GM18861 (cell line): ENCODE data around the gene PQBP1.
A peak's percentile ranks its signal among the peaks of the same experiment; 100 is the strongest.

Source experiments
- ATAC-seq: cut with Tn5 transposase; IDR thresholded peaks from one replicate; pipeline ENCODE4 v1.9.1; 2021; ENCODE audit not compliant: unreplicated experiment

The PQBP1 gene

DNA sequence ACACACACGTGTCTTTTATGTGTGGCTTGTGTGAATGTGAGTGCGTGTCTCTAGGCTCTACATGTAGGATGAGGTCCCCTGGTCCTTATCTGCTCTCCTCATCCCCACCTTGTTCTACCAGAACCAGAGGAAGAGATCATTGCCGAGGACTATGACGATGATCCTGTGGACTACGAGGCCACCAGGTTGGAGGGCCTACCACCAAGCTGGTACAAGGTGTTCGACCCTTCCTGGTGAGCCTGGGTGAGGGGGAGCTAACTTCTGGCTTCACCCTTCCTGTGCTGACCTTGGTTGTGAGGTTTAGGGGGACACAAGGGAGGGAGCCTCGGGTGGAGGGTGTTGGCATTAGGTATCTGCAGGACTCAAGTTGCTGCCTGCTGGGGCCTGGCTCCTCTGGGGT is 3.3 kb downstream of the PQBP1 start:
- no peak for ATAC-seq

DNA sequence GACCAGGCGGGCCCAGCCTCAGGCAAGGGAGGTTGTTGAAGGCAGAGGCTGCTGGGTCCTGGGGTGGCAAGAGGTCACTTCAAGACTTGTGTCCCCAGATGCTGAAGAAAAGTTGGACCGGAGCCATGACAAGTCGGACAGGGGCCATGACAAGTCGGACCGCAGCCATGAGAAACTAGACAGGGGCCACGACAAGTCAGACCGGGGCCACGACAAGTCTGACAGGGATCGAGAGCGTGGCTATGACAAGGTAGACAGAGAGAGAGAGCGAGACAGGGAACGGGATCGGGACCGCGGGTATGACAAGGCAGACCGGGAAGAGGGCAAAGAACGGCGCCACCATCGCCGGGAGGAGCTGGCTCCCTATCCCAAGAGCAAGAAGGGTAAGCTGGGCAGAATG is 4.4 kb downstream of the PQBP1 start:
- ATAC-seq: no peak

DNA sequence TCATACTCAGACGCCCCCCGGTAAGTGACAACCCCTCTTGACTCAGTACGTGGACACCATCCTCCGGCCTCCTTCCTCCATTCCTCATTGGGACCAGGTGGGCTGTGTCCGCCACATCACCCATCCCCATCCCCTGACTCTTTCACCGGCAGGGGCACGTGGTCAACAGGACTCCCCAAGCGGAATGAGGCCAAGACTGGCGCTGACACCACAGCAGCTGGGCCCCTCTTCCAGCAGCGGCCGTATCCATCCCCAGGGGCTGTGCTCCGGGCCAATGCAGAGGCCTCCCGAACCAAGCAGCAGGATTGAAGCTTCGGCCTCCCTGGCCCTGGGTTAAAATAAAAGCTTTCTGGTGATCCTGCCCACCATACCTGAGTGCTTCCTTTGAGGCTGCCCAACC is 5.0 kb downstream of the PQBP1 start:
- no peak for ATAC-seq

DNA sequence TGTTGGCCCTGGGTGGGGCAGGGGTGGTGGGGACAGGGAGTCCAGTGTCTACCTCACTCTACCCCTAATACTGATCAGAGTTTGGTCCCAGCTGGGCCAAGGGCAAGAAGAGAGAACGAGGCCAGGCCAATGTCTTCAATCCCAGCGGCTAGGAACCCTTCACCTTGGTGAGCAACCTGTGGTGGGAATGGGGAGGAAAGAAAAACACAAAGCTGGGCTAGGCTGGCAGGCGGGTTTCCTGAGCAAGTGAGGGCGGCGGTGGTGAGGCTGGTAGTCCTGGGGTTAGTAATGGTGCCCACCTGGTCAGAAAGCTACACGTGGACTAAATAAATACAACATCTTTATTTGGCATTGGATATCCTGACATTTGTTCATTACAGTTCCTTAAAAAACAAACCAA is 5.6 kb downstream of the PQBP1 start:
- ATAC-seq: no peak

DNA sequence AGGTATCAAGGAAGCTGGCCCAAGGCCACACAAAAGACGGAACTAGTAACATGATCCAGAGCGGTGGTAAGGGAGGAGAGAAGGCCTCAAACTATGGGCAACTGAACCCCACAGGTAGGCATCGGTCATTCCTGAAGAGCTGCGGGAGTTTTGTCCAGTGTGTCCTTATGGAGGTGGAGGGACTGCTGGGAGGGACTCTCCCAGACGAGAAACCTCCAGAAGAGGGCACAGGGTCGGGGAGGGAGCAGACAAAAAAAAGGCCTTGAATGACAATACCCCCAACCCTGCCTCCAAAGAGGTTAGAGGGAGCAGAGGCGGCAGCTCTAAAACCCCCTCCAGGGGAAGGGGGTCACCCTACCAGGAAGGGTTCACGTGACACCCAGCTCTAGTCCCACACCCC is 6.5 kb downstream of the PQBP1 start:
- ATAC-seq: no peak

DNA sequence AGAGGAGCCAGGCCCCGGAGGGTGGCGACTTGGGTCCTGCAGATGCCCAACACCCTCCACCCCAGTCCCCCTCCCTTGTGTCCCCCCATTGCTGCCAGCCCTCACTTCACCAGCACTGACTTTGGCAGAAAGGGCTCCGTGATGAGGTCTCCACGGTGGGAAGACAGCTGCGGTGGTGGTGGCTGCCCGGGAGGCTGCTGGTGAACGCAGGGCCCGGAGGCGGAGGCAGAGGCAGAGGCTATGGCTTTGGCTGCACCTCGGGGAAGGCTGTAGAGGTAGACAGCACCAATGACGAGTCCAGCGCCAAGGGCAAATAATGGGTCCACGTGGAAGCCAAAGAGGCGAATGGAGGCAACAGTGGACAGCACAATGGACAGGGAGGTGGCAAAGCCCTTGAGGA is 6.9 kb downstream of the PQBP1 start:
- ATAC-seq: no peak

DNA sequence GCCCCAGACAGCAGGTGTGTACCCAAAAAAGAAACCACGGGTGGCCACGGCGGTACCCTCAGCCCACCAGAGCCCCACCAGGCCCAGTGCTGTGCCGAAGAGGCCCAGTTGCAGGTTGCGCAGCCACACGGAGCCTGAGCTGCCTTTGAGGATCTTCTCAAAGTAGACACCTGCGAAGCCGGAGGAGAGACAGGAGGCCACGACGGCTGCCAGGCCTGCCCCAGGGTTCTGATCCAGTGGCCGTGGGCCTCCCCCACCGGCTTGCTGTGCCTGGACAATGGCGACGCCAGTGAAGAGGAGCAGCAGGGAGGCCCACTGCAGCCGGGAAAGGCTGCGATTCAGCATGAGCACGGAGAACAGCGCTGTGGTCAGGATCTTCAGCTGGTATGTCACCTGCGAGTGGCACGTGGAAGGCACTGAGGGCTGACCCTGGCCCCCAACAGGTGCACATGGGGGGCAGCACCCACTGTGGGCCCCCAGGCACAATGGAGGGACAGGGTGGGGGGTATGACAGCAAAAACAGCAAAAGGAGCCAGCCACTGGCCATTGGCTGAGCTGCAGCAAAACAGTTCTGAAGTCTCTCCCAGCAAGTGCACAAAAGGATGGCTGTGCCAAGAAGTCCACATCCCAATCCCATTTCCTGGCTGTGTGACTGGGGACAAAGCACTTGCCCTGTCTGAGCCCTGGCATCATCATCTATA is 7.5 kb downstream of the PQBP1 start:
- no peak for ATAC-seq

DNA sequence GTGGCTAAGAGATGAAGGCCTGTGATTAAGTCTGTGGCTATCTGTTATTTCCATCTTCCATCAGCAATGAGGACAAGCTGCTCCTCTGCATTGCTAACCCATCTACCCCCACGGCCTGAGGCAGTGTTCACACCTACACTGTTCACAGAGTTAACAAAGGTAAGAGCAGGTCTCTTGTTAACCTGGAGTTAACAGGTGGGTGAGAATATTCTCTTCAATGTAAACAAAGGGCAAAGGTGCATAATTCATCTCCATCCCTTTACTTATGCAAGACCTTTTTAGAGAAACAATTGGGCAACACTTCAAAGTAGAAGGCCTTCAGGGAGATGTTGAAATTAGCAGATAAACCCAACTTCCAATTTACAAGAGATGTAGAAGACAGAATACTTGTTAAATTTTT is 10.9 kb downstream of the PQBP1 start:
- no peak for ATAC-seq

DNA sequence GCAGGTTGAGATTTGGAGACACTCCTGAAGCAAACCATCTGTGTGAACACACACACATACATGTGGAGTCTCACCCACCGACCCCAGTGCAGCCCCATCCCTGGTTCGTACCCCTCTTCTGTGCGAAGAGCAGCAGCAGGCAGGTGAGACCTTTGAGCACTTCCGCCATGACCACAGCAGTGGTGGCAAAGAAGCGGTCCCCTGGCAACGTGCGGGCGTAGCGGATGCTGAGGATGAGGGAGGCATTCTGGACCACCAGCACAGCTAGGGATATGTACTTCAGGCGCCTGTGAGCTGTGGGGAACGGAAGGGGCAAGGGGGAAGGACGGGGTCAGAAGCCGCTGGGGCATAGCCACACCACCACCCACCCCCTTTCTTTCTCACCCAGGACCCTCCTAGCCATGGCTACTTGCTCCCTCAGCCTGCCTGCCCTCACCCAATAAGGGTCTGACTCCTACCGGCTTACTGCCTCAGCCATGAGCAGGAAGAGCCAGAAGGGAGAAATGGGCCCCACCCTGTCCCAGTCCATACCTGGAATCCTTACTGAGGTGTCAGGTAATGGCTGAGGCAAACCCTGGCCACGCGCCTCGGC is 12.1 kb downstream of the PQBP1 start:
- ATAC-seq: no peak

DNA sequence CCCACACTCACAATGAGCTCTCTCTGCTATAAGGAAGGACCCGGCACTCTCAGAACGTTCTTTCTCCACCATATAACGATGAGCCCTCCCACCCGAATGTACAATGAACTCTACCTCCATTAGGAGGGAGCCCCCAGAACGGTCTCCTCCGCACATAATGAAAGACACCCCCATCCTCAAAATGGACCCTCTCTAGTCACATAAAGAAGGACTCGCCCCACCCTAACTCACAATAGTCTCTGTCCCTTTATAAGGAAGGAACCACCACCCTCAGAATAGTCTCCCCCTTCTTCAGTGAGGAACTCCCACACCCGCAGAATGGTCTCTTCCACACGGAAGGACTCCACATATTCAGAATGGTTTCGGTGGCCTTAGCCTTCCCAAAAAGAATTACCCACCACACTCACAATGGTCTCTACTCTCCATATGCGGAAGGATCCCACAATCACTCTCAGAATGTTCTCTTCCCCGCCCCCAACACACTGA is 13.2 kb downstream of the PQBP1 start:
- ATAC-seq: no peak

DNA sequence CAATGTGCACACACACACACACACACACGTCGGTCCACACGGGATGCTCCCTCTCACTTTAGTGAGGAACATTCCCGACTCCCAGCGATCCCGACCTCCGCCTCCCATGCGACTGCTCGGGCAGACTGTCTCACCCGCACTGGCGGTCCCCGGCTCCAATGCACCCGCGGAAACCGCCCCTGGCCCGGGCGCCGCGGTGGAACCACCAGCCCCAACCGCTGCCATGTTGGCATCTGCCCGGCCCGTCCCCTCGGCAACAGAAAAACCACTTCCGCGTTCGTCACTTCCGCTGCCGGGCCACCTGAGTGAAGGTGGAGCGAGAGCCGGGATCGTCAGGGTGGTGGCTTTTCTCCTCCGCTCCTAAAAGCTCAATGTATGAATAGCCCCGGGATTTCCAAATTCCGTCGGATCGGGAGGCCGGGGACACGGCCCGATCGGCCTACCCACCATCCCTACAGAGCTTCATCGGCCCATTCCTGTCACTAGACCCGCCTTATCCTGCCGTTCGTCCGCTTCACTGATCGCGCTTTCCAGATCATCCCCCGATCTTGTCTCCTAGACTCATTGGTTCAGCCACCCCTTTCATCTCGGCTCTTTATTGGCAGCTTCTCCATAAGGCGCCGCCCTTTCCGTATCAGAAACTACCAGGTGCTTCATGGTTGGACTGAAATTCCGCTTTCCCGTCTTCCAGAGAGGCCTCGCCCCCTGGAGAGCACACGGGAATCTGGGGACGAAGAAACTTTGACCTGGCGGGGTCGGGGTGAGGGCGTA is 13.9 kb downstream of the PQBP1 start, which contains the start of gene SLC35A2:
SLC35A2 (minus strand) TSS at position 235 of the 771 bp plus-strand sequence; CDS start at position 225, 10 bp downstream.
- peak; percentile 36 for ATAC-seq

DNA sequence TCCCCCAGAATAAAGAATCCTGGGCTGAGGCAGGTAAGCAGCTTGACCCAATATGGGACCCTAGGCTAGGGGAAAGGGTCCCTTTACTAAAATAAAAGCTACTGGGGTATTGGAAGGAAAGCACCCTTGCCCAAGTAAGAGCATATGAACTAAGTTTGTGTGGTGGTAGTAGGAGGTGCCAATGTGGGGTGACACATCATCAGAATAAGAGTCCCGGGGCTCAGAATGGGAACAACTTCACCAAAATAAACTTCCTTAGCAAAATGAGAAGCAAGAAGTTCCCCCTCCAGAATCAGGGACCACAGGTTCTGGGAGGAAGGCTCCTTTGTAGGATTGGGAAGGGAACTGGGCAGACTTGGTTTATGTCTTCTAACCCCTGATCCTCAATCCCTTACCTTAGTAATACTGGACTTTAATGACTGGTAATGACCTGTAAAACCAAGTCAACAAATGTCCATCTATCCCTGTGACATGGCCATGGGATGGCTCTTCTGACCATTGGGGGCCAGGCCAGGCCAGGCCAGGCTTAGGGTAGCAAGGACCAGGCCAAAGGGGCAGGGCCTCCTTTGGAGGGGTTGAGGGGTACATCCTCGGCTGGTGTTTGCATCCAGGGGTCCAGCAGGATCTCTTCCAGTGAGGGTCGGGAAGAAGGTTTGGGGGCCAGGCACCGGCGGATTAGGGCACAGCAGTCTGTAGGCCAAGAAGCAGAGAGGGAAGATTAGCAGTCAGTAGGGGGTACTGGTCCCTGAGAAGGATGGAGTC is 16.1 kb downstream of the PQBP1 start:
- no peak for ATAC-seq

DNA sequence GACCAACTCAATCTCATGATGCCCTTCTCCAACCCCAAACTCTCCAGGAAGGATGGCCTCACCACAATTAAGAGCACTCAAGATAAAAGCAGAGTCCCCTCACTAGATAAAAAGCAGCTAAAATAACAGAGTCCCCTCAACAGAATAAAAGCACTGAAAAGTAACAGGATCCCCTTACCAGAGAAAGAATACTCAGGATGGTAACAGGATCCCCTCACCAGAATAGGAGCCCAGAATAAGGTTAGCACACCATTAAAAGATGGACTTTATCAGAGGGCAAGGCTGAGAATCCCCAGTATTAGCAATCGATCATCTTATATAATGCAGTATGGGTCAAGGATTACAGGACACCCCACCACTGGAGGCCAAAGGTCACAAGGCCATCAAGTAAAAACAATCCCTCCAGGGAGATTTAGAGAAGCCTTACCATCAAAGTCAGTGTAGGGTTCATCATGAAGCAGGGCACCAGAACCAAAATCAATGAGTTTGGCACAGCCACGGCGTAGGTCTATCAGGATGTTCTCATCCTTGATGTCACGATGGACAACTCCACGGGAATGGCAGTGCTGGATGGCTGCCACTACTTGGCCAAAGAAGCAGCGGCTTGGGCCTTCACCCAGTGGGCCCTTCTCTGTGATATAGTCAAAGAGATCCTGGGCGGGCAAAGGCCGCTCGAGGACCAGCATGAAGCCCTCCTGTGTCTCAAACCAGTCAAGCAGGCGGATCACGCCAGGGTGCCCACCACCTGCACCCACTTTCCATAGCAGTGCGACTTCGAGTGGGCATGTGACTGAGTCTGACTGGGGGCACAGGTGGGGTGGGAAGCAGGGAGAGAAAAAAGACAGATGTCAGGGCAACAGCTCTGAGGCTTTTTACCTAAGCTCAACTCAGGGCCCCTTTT is 17.1 kb downstream of the PQBP1 start:
- ATAC-seq: no peak

DNA sequence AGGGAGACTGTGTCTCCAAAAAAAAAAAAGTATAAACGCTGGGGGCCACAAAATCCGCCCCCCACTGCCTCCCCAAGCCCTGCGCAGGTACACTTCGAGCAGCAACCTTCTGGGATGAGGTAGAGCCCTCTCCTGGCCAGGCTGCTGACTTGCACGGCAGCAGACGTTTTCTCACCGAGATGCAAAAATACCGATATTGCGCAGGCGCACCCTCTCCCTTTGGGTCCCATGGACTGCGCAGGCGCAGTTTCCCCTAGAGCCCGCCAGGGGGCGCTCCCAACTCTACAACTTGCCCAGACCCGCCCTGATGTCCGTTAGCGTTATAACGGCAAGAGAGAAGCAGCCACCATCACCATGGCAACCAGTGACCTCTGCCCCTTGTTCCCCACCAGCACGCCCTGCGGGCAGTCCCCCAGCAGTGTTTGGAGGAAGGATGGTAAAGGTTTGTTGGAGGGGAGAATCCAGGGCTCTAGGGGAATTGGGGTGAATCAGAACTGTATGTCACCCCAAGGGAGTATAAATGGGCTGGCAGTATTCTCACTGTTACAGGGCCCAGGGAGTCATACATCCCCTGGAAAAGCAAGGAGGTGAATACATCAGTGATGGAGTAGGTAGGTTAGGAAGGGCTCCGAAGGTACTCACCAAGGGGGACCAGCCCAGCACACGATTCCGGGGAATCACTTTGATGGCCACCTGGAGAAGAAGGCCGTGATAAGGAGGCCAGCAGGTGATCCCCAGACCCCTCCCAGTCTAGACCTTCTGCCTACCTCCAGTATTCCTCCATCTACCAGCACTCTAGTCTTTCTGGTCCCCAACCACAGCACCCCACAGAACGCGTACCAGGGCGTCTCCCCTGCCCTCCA is 19.6 kb downstream of the PQBP1 start:
- no peak for ATAC-seq

DNA sequence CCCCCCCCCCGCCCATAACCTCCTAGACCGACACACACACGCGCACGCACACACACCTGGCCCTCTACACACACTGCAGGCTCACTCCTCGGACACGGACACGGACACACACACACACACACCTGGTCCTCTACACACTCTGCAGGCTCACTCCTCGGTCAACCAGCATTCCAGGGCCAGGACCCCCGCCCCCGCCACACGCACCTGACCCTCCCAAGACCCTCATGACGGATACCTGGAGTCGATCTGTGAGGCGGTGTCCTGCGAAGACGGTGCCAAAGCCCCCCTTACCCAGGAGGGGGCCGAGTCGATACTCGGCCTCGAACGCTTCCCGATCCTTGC is 20.5 kb downstream of the PQBP1 start:
- no peak for ATAC-seq

DNA sequence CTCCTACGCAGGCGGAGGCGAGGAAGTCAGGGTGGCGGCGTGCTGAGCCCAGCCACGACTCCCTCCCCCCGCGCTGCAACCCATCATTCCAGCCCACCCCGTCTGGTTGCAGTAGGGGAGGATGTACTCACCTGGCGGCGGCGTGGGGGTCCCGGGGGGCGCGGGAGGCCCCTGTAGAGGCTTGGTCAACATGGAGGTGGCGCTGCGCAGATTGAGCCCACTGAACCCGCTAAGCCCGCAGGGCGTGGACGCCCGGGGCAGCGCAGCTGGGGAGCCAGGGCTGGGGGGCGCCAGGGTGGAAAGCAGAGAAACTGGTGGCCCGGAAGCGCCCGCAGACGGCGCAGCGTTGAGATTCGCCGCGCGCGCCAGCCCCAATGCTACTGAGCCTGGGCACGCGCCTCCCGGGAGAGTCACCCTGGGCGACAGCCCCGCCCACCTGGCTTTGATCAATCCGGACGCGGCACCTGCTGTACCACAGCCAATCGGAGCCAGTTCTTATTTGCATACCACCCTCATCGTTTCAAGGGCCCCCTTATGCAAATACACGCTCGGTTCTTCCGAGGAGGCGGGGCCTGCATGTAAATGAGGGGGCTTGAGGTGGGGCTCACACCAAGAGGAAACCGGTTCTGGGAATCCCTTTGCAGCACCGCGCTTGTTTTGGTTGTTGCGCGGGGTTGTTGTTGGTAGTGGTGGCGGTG is 21.1 kb downstream of the PQBP1 start, which contains the start of gene PIM2:
PIM2 (minus strand) TSS at position 382 of the 698 bp plus-strand sequence; CDS start at position 192, 190 bp downstream.
- peak; percentile 54 for ATAC-seq

DNA sequence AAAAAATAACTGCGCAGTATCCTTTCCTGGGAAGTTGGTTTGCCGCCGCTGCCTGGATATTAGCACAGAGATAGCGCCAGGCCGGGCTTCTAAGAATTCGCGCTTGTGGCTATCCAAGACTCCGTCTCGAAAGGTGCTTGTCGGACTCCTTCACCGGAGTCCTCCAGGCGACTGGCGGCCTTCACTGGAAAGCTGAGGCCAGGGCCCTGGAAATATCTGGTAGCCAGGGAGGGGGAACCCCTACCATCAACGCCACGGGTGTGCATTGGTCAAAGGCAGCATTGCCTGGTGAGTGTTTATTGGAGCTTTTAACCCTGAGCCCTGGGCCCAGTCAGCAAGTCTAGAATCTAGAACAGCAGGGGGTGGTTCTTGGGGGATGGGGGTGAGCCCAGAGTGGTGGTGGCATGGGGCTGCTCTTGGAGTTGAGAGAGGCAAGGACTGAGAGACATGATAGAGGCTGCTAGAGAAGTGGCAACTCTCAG is 21.7 kb downstream of the PQBP1 start:
- no peak for ATAC-seq

DNA sequence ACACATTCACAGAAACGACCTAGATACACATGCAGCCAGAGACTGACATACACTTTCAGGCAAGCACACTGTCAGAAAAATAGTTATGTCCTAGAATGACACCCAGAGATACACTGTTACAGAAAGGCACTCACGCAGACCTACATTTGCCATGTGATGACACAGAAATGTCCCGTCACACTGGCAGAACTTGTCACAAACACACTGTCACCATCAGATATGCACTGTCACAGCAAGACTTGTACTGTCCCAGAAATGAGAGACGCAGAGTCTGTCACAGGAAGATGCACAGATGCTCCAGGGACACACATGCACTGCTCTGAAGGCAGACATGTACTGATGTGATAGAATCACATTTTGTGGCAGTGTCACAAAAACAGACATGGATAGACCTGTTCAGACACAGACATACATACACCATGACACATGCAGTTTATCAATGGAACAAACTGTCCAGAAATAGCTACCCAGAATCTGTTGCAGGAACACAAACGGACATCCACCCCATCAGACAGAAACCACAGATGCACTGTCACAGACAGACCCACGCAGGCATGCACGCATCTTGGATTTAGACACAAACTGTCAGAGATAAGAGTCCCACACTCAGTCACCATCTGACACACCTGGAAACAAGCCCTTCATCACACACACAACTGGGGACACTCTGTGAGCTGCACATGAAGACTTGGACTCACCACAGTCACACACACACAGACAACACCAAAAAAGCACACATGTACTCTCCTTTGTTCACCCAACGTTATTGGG is 22.4 kb downstream of the PQBP1 start:
- no peak for ATAC-seq
